Hepatocyte (in vitro differentiated cells): ENCODE measurements around the gene TRAF5.

Experiments used
- CTCF ChIP-seq: fragments of 200-600 bp; sonication (generic); IDR thresholded peaks from 2 replicates; pipeline ENCODE4 v1.5.1; 2016; ENCODE audit warnings: antibody characterized with exemption, mild to moderate bottlenecking; ENCODE audit not compliant: poor library complexity
- EZH2 ChIP-seq: fragments of 200-600 bp; sonication (generic); IDR thresholded peaks from 2 replicates; pipeline ENCODE4 v1.6.1; 2016; ENCODE audit warnings: antibody characterized with exemption, mild to moderate bottlenecking, borderline replicate concordance

DNA sequence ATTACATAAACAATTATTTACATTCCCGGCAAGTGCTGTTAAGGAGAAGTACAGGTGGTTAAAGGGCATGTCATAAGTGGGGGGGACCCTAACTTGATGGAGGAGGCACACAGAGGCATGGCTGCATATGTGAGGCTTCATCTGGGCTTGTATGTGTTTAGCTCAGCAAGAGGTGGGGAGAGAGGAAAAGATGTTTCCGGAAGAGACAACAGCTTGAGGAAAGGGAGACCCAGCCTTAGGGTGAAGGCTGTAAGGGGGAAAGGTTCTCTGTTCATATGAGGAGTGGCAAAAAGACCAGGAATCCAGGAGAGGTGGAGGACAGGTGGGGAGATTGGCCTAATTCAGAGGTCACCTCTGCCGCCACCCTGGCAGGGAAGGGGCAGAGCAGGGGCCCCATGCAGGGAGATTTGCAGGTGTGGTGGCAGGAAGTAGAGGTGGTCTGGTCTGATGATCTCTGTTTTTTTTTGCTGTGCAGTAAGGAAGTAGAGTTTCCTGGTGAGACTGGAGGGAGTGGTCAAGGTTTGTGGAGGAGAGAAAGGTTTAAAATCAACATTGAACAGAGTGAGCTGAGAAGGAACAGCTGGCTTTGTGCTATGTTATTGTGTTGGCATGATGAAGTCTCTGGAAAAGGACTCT is 9.0 kb downstream of the TRAF5 start:
- no peak for TF ChIP-seq CTCF
- TF ChIP-seq EZH2 = no peak
